ENCODE data around the gene ARHGEF10L.

GRCh38 chr1:17640975-17641374 is 101.5 kb downstream of the ARHGEF10L start:
- TF ChIP-seq CTCF (IDR thresholded peaks at IDR 0.05; ENCODE audit: insufficient read depth, low read length), result no peak
- no peak for TF ChIP-seq POLR2AphosphoS5 (IDR thresholded peaks at IDR 0.05; ENCODE audit: low read depth)
